Glutamatergic neuron (in vitro differentiated cells): ENCODE measurements around the gene TNRC6A. TPM values are rescaled to one million over a fixed set of nuclear protein-coding genes. Genes with fewer than 3 reads are reported as not detected.
"Not testable (repeated sequence)": the region's sequence is repeated elsewhere in the genome, so short reads cannot be mapped to it uniquely, and the experiment has no call there.

ENCODE experiments used
- DNase-seq: peaks from one replicate; pipeline ENCODE4 v3.0.0; 2022
- H3K27ac Mint-ChIP-seq: one replicate; pipeline ENCODE4 v1.8.0; 2020; ENCODE audit warnings: mild to moderate bottlenecking, mixed read lengths, inconsistent platforms; ENCODE audit not compliant: unreplicated experiment
- H3K27me3 Mint-ChIP-seq: one replicate; pipeline ENCODE4 v1.8.0; 2020; ENCODE audit warnings: mild to moderate bottlenecking, moderate library complexity, mixed read lengths, inconsistent platforms; ENCODE audit not compliant: unreplicated experiment
- H3K36me3 Mint-ChIP-seq: one replicate; pipeline ENCODE4 v1.8.0; 2020; ENCODE audit warnings: mild to moderate bottlenecking, mixed read lengths, inconsistent platforms; ENCODE audit not compliant: unreplicated experiment
- H3K4me1 Mint-ChIP-seq: one replicate; pipeline ENCODE4 v1.8.0; 2020; ENCODE audit warnings: mild to moderate bottlenecking, low read depth, mixed read lengths, inconsistent platforms; ENCODE audit not compliant: unreplicated experiment
- H3K4me3 Mint-ChIP-seq: one replicate; pipeline ENCODE4 v1.8.0; 2020; ENCODE audit warnings: mild to moderate bottlenecking, mixed read lengths, inconsistent platforms; ENCODE audit not compliant: unreplicated experiment
- H3K9me3 Mint-ChIP-seq: one replicate; pipeline ENCODE4 v1.8.0; 2020; ENCODE audit warnings: mild to moderate bottlenecking, moderate library complexity, mixed read lengths, inconsistent platforms; ENCODE audit not compliant: unreplicated experiment
- CTCF ChIP-seq: fragments of 200-600 bp; sonication (generic); IDR thresholded peaks from one replicate; pipeline ENCODE4 v1.5.0; 2021; ENCODE audit not compliant: partially characterized antibody, unreplicated experiment
- total RNA-seq: library from RNA; stranded (reverse); fragmentation: NEBNext Ultra II Directional; extraction: Animal tissue kit (Norgen Biotek cat#: 25700); gene quantifications from one replicate; pipeline ENCODE4 v1.2.1, GENCODE V29; 2021; ENCODE audit not compliant: unreplicated experiment

The TNRC6A gene
- total RNA-seq, 1 donor from 2014 or later, result 91.6 TPM

GRCh38 chr16:24800586-24800985 is 71.1 kb downstream of the TNRC6A start:
- Mint-ChIP-seq H3K4me1 (peaks cover 2% of the 10 kb centered on the region), H3K27ac (peak overlapping the region; percentile 16), H3K9me3 (no peaks in the 10 kb centered on the region), H3K36me3 (no peaks in the 10 kb centered on the region), H3K27me3 (peaks cover 2% of the 10 kb centered on the region), H3K4me3 (no peak overlapping the region)
- no peak for TF ChIP-seq CTCF
- DNase-seq, result no peak

- Mint-ChIP-seq H3K9me3 (no peaks in the 10 kb centered on the region), H3K4me3 (no peak overlapping the region), H3K27ac (no peak overlapping the region), H3K36me3 (no peaks in the 10 kb centered on the region), H3K27me3 (peaks cover 2% of the 10 kb centered on the region), H3K4me1 (peaks cover 2% of the 10 kb centered on the region)
- no peak for TF ChIP-seq CTCF
- DNase-seq, result no peak
Measured at GRCh38 chr16:24801761-24802302, 72.4 kb downstream of the TNRC6A start.

GRCh38 chr16:24805484-24805883 is 76.0 kb downstream of the TNRC6A start:
- Mint-ChIP-seq H3K4me1 (peaks cover 2% of the 10 kb centered on the region), H3K9me3 (no peaks in the 10 kb centered on the region), H3K27me3 (no peaks in the 10 kb centered on the region), H3K36me3 (no peaks in the 10 kb centered on the region), H3K27ac (no peak overlapping the region), H3K4me3 (no peak overlapping the region)
- no peak for DNase-seq
- TF ChIP-seq CTCF, result no peak

GRCh38 chr16:24807301-24807700 is 77.8 kb downstream of the TNRC6A start:
- Mint-ChIP-seq H3K27ac (no peak overlapping the region), H3K36me3 (peaks cover 6% of the 10 kb centered on the region)
- TF ChIP-seq CTCF, result no peak

GRCh38 chr16:24810951-24811843 is 81.7 kb downstream of the TNRC6A start:
- Mint-ChIP-seq H3K4me3 (no peak overlapping the region), H3K4me1 (no peaks in the 10 kb centered on the region), H3K27ac (no peak overlapping the region), H3K9me3 (peaks cover 1% of the 10 kb centered on the region), H3K36me3 (peaks cover 6% of the 10 kb centered on the region), H3K27me3 (no peaks in the 10 kb centered on the region)
- no peak for DNase-seq
- no peak for TF ChIP-seq CTCF

More at GRCh38 chr16:24807301-24807700, 77.8 kb downstream of the TNRC6A start:
- no peaks in the 10 kb centered on the region for H3K27me3 Mint-ChIP-seq
- no peaks in the 10 kb centered on the region for H3K4me1 Mint-ChIP-seq
- H3K9me3 Mint-ChIP-seq, result peaks cover 1% of the 10 kb centered on the region
- no peak overlapping the region for H3K4me3 Mint-ChIP-seq
- DNase-seq, result no peak

- not testable (repeated sequence) for H3K27ac Mint-ChIP-seq, H3K27me3 Mint-ChIP-seq, H3K4me3 Mint-ChIP-seq, H3K9me3 Mint-ChIP-seq, DNase-seq, H3K36me3 Mint-ChIP-seq, H3K4me1 Mint-ChIP-seq
Measured at GRCh38 chr16:24812813-24813212, 83.4 kb downstream of the TNRC6A start.
